Measurements from ENCODE around the gene RTKN. TPM values are rescaled to one million over a fixed set of nuclear protein-coding genes. Genes with fewer than 3 reads are reported as not detected.
A peak's percentile ranks its signal among the peaks of the same experiment; 100 is the strongest.

The RTKN gene
- total and polyA plus RNA-seq, 9 of the 15 experiments (the other 6 are each of a cell fraction or from before 2014, with no cell fraction given) = 0.14 to 6.9 (median 3.6) TPM

GRCh38 chr2:74454654-74455511, 13.1 kb upstream of the RTKN start, which contains the start of gene INO80B (continued):
- TF ChIP-seq ZNF121 (CRISPR knock-in tag; conservative IDR thresholded peaks at IDR 0.05) (no peak), ZNF184 (CRISPR knock-in tag; IDR thresholded peaks at IDR 0.05) (no peak), PTTG1 (tag; IDR thresholded peaks at IDR 0.05; ENCODE audit: low read depth) (no peak), RB1 (IDR thresholded peaks at IDR 0.05; ENCODE audit: low read depth) (peak; percentile 95), SAP30 (IDR thresholded peaks at IDR 0.05; ENCODE audit: borderline replicate concordance, insufficient read depth, low read depth, low read length, poor library complexity, severe bottlenecking) (peak; percentile 96), MAFF (IDR thresholded peaks at IDR 0.05; ENCODE audit: low read length) (peak; percentile 37; the same call in 1 of the 2 replicates), PCBP1 (IDR thresholded peaks at IDR 0.05; ENCODE audit: low read depth, low read length, poor library complexity, severe bottlenecking) (no peak), NR4A1 (CRISPR knock-in tag; IDR thresholded peaks at IDR 0.05) (no peak), NR4A1 (tag; IDR thresholded peaks at IDR 0.05) (0 out of 2 replicates have a peak, but pooled peaks have one; percentile 30), RCOR1 (IDR thresholded peaks at IDR 0.05; ENCODE audit: borderline replicate concordance in 1 of 2, low read depth in 2 of 2, low read length in 2 of 2) (peak in 1 of 2 experiments; percentile 60; a peak in 2 of 4 replicates), GATAD2B (IDR thresholded peaks at IDR 0.05; ENCODE audit: borderline replicate concordance) (peak; percentile 72; the same call in 1 of the 2 replicates), ETV5 (CRISPR knock-in tag; IDR thresholded peaks at IDR 0.05; ENCODE audit: low read depth) (peak; percentile 75), TCFL5 (CRISPR knock-in tag; conservative IDR thresholded peaks at IDR 0.05) (no peak), ERF (CRISPR knock-in tag; IDR thresholded peaks at IDR 0.05) (peak; percentile 78; the same call in 1 of the 2 replicates), BRCA1 (IDR thresholded peaks at IDR 0.05) (no peak), BRCA1 (CRISPR knock-in tag; IDR thresholded peaks at IDR 0.05) (no peak), ZNF395 (CRISPR knock-in tag; IDR thresholded peaks at IDR 0.05) (no peak), TSHZ1 (CRISPR knock-in tag; IDR thresholded peaks at IDR 0.05) (no peak)
- TF ChIP-seq, protein P1, sequence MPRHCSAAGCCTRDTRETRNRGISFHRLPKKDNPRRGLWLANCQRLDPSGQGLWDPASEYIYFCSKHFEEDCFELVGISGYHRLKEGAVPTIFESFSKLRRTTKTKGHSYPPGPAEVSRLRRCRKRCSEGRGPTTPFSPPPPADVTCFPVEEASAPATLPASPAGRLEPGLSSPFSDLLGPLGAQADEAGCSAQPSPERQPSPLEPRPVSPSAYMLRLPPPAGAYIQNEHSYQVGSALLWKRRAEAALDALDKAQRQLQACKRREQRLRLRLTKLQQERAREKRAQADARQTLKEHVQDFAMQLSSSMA (CRISPR knock-in tag; IDR thresholded peaks at IDR 0.05) = no peak

Measured in K562 (cell line).